Testis (tissue), 3 donors: ENCODE data around the gene GRIN2C. TPM values are rescaled to one million over a fixed set of nuclear protein-coding genes. Genes with fewer than 3 reads are reported as not detected.

Experiments
- DNase-seq: peaks from one replicate; pipeline ENCODE4 v3.0.0-alpha.2; 2019
- H3K27ac ChIP-seq, 2 donors: fragments of 200-600 bp; sonication (generic); one replicate each; pipeline ENCODE4 v1.5.1; 2019
- H3K27me3 ChIP-seq: fragments of 200-600 bp; sonication (generic); one replicate; pipeline ENCODE4 v1.5.1; 2019
- H3K36me3 ChIP-seq: fragments of 200-600 bp; sonication (generic); one replicate; pipeline ENCODE4 v1.5.1; 2017; ENCODE audit warnings: low read depth; ENCODE audit errors: missing control alignments
- H3K4me1 ChIP-seq: fragments of 200-600 bp; sonication (generic); one replicate; pipeline ENCODE4 v1.5.1; 2019
- H3K4me3 ChIP-seq, 2 donors: fragments of 200-600 bp; sonication (generic); one replicate each; pipeline ENCODE4 v1.5.1; 2017 to 2019
- H3K9me3 ChIP-seq: fragments of 200-600 bp; sonication (generic); one replicate; pipeline ENCODE4 v1.5.1; 2017
- POLR2A ChIP-seq: fragments of 450-650 bp; IDR thresholded peaks from one replicate; pipeline ENCODE4 v1.6.1; 2017; ENCODE audit warnings: antibody characterized with exemption, mild to moderate bottlenecking, moderate library complexity
- WGBS, 2 donors: methylation state at CpG; one replicate each; pipeline ENCODE4 v1.1.5; 2018; 5-methylcytosine and 5-hydroxymethylcytosine counted together
- intact Hi-C: fragments of 100-400 bp; cut with DNase I; formaldehyde crosslinking; loops from one replicate; pipeline ENCODE4 v1.15.1; 2023; ENCODE audit warnings: low total_unique reads
- polyA plus RNA-seq: library from polyadenylated mRNA; stranded (reverse); fragments of 350-450 nt; fragmentation: Illumina TruSeq; extraction: RNeasy Lipid Tissue Mini Kit (QIAGEN cat#74804); gene quantifications from one replicate; pipeline ENCODE4 v1.2.3, GENCODE V29; 2014; ENCODE audit warnings: low read depth, low replicate concordance; ENCODE audit not compliant: insufficient read depth
- total RNA-seq, 2 donors: library from RNA; depleted of rRNA; stranded (reverse); fragments of >200 nt; gene quantifications; one replicate each; pipeline ENCODE4 v1.2.3, GENCODE V29; 2016
- TF ChIP-seq, protein P1 (sequence below), 3 experiments: fragments of 450-650 bp in 2 of 3; fragments of 200-600 bp in 1 of 3; sonication (generic) in 1 of 3; IDR thresholded peaks; one replicate each; pipeline ENCODE4 v1.5.1; 2016 to 2019; ENCODE audit warnings: antibody characterized with exemption in 3 of 3, mild to moderate bottlenecking in 2 of 3, moderate library complexity in 1 of 3

Gene GRIN2C
- total and polyA plus RNA-seq, 3 donors from 2014 or later: 7.7 to 20.8 (median 20.1) TPM

DNA sequence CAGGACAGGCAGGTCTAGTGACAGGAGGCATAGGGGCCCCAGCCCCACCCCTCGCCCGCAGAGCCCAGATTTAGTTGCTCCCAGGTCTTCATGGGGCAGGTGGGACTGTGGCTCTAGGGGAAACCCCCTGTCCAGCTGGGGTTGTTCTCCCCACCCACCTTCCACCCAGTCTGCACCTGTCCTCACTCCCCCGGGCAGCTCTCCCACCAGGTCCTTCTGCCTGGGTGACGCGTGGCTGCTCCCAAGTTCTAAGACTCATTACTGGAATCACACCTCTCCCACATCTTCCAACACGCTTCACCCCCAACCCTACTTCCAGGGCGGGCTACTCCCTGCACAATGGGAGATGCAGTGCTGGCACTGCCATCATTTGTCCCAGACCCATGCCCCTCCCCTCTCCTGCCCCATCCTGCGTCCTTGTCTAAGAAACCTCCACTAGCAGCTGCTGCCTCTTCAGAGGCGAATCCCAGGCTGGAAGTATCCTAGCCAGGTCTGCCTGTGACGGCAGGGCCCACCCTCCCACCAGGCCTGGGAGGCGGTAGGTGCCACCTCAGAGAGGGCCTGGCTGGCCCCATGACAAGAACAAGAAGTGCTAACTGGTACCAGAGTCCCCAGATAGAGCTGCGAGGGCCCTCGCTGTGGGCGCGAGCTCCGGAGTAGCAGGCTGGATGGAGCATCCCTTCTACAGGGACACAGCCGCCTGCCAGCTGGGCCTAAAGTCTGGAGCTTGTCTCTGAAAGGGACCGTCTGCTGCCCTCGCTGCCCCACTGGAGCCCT, 22.8 kb downstream of the GRIN2C start:
- H3K27me3 ChIP-seq: no peaks in the 10 kb centered on the region
- H3K9me3 ChIP-seq: no peaks in the 10 kb centered on the region
- WGBS, 2 donors: 96 to 97% methylated on average over 9 to 19 of the region's 19 CpGs
- H3K36me3 ChIP-seq: no peaks in the 10 kb centered on the region
- no peak for TF ChIP-seq POLR2A
- TF ChIP-seq, protein P1, sequence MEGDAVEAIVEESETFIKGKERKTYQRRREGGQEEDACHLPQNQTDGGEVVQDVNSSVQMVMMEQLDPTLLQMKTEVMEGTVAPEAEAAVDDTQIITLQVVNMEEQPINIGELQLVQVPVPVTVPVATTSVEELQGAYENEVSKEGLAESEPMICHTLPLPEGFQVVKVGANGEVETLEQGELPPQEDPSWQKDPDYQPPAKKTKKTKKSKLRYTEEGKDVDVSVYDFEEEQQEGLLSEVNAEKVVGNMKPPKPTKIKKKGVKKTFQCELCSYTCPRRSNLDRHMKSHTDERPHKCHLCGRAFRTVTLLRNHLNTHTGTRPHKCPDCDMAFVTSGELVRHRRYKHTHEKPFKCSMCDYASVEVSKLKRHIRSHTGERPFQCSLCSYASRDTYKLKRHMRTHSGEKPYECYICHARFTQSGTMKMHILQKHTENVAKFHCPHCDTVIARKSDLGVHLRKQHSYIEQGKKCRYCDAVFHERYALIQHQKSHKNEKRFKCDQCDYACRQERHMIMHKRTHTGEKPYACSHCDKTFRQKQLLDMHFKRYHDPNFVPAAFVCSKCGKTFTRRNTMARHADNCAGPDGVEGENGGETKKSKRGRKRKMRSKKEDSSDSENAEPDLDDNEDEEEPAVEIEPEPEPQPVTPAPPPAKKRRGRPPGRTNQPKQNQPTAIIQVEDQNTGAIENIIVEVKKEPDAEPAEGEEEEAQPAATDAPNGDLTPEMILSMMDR (IDR thresholded peaks at IDR 0.05): no peak
- no peak overlapping the region for H3K27ac ChIP-seq
- H3K4me1 ChIP-seq: peaks cover 13% of the 10 kb centered on the region
- intact Hi-C loops: no loop called here
- no peak overlapping the region for H3K4me3 ChIP-seq
- no peak for DNase-seq

DNA sequence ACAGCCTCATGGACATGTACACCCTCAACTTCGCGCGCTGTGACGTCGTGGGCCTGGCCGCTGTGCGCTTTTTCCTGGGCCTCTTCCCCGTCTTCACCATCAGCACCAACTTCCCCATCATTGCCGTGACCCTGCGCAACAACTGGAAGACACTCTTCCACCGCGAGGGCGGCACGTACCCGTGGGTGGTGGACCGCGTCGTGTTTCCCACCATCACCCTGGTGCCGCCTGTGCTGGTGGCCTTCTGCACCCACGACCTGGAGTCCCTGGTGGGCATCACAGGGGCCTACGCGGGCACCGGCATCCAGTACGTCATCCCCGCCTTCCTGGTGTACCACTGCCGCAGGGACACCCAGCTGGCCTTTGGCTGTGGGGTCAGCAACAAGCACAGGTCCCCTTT, 23.5 kb downstream of the GRIN2C start:
- TF ChIP-seq POLR2A: no peak
- TF ChIP-seq, protein P1 (IDR thresholded peaks at IDR 0.05): no peak
- Histone ChIP-seq H3K9me3 (no peaks in the 10 kb centered on the region), H3K4me3 (no peak overlapping the region), H3K36me3 (no peaks in the 10 kb centered on the region), H3K27ac (no peak overlapping the region), H3K4me1 (peaks cover 8% of the 10 kb centered on the region), H3K27me3 (no peaks in the 10 kb centered on the region)
- WGBS, 2 donors: 94 to 96% methylated on average over 26 of the region's 26 CpGs
- intact Hi-C loops: no loop called here
- no peak for DNase-seq

DNA sequence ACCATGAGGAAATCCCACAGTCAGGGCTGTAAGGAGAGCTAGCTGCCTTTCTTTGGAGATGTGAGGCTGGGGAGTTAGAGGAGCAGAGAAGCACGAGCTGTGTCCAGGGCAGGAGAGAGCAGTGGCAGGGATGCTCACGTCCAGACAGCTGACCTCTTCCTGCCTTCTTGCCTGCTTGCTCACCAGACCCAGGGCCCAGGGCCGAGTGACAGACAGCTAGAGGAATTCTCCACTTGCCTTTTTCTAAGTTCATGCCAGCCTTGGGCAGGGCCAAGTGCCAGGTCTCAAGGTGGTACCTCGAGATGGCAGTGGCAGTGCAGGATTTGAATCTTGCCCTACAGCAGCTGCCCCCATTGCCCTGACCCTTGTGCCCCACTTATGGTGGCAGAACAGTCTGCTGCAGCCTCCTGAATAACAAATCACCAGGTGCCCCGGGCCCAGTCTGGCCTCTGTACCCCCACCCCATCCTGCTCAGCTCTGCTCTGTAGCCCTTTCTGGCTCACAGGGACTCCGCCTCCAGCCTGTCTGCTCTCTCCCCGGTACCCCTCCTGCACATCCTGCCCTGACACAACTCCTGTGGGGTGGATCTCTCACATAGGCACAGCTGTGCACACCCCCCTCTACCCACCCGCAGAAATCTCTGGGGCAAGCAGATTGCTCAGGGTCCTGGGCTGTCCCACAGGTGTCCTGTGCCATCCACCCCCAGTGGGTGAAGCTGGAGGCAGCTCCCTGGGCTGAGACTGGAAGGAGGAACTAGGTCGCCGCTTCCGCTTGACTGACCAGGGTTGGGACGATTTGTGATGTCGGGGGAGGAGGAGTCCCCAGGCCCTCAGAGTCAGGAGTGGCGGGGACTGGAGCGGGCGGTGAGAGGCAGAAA, 25.9 kb downstream of the GRIN2C start:
- no peaks in the 10 kb centered on the region for H3K36me3 ChIP-seq
- H3K27me3 ChIP-seq: no peaks in the 10 kb centered on the region
- no peaks in the 10 kb centered on the region for H3K4me1 ChIP-seq
- TF ChIP-seq, protein P1 (IDR thresholded peaks at IDR 0.05): no peak
- TF ChIP-seq POLR2A: no peak
- DNase-seq: peak; percentile 26
- intact Hi-C loops: no loop called here
- H3K4me3 ChIP-seq: no peak overlapping the region
- H3K9me3 ChIP-seq: no peaks in the 10 kb centered on the region
- WGBS, 2 donors: 74 to 86% methylated on average over 12 to 16 of the region's 16 CpGs
- H3K27ac ChIP-seq: no peak overlapping the region

DNA sequence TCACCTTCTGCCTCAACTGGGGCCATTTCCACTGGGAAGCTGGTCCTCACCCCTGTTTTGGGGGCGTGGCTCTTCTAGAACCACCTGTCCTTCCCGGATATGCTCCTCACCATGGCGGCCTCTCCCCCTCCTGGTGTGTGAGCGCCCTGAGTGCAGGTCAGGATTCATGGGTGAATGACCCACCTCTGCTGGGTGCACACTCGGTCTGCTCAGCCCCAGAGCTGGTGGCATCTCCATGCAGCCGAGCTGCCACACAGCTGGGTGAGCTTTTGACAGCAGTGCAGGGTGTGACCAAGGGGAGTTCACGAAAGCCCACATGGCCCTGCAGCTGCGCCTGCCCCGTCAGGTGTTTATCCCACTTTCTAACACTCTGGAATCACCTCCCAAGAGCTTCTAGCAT, 27.3 kb downstream of the GRIN2C start:
- no peak for DNase-seq
- Histone ChIP-seq H3K27me3 (no peaks in the 10 kb centered on the region), H3K27ac (no peak overlapping the region), H3K4me3 (no peak overlapping the region), H3K4me1 (no peaks in the 10 kb centered on the region), H3K36me3 (no peaks in the 10 kb centered on the region), H3K9me3 (no peaks in the 10 kb centered on the region)
- intact Hi-C loops: no loop called here
- WGBS, 2 donors: 89 to 95% methylated on average over 9 of the region's 9 CpGs
- TF ChIP-seq, protein P1 (IDR thresholded peaks at IDR 0.05): no peak
- no peak for TF ChIP-seq POLR2A
